Stimulated activated CD8-positive, alpha-beta memory T cell treated with anti-CD3 and anti-CD28 coated beads, Interleukin-7, amount 100 ng/mL, for 4 hours (primary cell): ENCODE data around the gene CEP295NL.
"Not testable (repeated sequence)": the region's sequence is repeated elsewhere in the genome, so short reads cannot be mapped to it uniquely, and the experiment has no call there.

Source experiments
- DNase-seq, 2 donors: peaks; one replicate each; pipeline ENCODE4 v3.0.0-alpha.2; 2020; ENCODE audit warnings: low read depth in 2 of 2

CEP295NL gene

GRCh38 chr17:78903101-78903779 is at the start of gene CEP295NL:
TSS of gene CEP295NL (minus strand) at chr17:78903201. CDS start at chr17:78901828, 1,373 bp downstream.
- no peak for DNase-seq

GRCh38 chr17:78952706-78953105 is 49.7 kb upstream of the CEP295NL start:
- DNase-seq, result no peak

- DNase-seq, result no peak
Measured at GRCh38 chr17:78951967-78952551, 49.1 kb upstream of the CEP295NL start.

GRCh38 chr17:78950870-78951269 is 47.9 kb upstream of the CEP295NL start:
- DNase-seq, result no peak

GRCh38 chr17:78947235-78948149 is 44.5 kb upstream of the CEP295NL start:
- no peak for DNase-seq

- DNase-seq, result no peak
Measured at GRCh38 chr17:78946631-78947030, 43.6 kb upstream of the CEP295NL start.

GRCh38 chr17:78946131-78946530 is 43.1 kb upstream of the CEP295NL start:
- DNase-seq, result no peak

DNA sequence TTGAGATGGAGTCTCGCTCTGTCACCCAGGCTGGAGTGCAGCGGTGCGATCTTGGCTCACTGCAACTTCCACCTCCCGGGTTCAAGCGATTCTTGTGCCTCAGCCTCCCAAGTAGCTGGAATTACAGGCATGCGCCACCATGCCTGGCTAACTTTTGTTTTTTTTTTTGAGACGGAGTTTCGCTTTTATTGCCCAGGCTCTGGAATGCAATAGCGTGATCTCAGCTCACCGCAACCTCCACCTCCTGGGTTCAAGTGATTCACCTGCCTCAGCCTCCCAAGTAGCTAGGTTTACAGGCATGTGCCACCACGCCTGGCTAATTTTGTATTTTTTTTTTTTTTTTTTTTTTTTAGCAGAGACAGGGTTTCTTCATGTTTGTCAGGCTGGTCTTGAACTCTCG is 42.5 kb upstream of the CEP295NL start:
- DNase-seq, result not testable (repeated sequence)

DNA sequence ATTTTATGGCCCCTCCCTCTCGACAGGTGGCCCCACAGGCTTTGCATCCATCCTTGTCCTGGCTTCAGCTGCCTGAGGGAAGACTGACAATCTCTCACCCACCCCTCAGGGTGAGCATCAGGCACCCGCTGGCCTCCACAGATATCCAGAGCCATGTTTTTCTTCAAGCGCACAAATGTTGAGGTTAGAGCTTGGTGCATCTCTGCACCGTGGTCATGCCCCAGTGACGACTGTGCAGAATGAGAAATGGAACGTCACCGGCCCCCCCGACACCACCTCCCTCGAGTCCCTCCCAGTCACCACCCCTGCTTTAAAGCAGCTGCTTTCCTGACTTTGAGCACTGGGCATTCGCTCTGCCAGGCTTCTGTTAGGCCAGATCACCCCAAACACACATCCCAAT is 42.0 kb upstream of the CEP295NL start:
- no peak for DNase-seq

- DNase-seq, result no peak
Measured at GRCh38 chr17:78944026-78944425, 41.0 kb upstream of the CEP295NL start.

DNA sequence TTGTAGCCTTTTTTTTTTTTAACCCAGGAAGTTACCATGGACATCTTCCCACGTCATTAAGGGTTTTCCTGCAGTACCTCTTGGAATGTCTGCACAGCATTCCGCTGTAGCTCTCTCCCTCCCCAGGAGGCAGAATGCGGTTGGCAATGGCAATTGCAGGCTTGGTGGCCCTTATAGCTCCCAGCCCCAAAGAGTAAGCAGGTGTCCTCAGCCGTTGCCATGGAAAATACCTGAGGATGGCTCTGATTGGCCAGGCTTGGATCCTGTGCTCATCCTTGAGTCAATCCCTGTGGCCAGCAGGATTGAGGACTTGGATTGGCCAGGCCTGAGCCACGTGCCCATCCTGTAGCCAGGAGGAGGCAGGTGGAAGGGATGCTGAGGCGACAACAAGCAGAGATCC is 37.7 kb upstream of the CEP295NL start:
- DNase-seq, result no peak

GRCh38 chr17:78940258-78940657 is 37.3 kb upstream of the CEP295NL start:
- no peak for DNase-seq

GRCh38 chr17:78939615-78940014 is 36.6 kb upstream of the CEP295NL start:
- DNase-seq, result no peak

GRCh38 chr17:78937561-78937960 is 34.6 kb upstream of the CEP295NL start:
- no peak for DNase-seq

DNA sequence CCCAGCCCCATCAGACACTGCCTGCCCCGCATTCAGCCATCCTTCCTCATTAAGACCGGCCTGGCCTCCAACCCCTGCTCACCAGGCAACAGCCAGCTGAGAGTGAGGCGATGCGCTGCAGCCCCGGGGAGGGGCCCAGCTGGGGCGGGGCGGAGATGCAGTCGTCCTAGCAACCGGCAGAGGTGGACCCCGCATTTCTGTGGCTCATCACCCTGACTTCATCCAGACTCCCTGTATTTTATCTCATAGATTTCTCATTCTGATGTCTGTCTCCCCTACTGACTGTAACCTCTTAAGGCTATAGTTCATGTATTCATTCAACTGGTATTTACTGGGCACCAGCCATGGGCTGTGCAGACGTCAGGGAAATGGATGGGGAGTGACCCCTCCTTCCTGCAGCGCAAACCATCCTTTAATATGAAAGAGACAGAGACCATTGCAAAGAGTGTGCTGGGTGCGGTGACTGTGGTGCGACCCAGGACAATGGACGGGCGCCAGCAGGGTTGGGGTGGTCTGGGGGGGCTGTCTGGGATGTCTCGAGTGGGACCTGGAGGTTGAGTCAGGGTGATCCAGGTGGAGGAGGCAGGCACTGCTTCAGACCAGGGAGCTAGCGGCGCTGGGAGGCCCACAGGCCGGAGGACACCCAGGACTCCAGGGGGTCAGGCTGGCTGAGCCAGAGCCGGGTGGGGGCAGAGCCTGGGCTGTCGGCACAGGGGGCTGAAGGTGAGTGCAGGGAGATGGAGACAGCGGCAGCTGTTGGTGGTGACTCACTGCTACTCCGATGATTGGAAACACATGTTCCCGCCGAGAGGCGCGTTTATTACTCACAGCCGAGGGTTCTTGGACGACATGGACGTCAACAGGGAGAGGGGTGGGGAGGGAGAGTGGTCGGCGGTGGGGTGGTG is 32.7 kb upstream of the CEP295NL start:
- no peak for DNase-seq

DNA sequence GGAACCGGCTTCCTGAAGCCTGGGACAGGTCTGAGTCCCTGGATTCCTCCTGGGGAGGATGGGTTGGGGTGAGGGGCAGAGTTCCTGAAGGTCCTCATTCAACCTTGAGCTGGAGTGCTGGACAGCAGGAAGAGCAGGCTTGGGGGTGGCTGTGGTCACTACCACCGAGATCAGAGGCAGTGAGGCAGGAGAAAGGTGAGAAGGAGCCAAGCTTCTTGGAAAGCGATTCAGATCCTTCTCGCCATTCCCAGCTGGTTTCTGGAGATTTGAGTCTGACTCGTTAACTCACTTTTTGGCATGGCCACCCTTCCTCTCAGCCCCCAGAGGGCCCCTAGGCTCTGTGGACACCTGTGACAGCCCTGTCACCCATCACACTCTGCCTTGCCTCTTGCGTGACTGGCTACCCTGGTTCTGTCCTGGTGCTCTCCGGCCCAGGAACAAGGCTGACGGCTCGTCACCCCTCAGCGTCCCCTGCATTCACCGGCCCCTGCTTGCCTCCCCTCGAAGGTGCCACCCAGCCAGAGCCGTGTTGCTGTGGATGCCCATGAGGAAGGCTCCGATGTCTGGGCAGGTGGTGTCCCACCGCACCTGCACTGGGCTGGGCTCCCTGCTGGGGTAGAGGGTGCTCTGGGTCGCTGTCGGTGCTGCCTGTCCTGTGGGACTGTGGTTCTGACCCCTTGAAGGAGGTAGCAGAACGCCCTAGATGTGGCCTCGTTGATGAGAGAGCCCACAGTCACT is 31.8 kb upstream of the CEP295NL start:
- DNase-seq, result no peak

GRCh38 chr17:78933959-78934568 is 31.1 kb upstream of the CEP295NL start:
- DNase-seq, result no peak

DNA sequence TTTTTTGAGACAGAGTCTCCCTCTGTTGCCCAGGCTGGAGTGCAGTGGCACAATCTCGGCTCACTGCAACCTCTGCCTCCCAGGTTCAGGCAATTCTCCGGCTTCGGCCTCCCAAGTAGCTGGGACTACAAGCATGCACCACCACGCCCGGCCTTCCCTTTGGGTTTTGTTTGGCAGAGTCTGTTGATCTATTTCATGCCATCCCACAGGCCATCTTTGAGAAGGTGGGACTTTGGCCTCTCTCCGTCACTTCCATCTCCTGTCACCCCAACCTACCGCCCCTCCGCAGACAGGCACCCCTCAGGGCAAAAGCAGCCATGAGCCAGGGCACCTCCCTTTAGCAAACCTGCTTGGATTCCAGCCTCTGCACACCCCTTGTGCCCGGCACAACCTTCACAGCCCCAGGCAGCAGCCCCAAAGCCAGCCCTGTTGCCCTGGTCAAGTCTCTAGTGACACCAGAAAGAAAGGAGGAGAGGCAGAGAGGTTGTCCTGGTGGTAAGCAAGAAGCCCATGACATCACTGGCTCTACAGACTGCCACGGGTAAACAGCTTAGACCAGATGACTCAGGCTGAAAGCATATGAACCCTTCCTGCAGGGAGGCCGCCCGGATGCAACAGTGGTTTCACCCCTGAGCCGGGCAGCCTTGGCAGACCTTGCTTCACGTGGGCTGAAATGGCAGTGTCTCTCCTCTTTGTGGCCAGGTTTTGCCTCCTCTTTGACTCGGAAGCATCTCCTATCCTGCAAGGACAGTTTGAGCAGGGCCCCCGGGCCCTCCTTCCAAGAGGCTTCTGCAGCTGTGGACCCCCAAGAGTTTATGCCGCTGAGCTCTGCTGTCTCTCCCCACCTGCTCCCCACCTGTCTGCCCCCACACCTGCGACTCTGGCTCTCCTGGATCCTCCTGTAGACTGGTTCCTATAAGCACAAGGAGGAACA is 30.3 kb upstream of the CEP295NL start:
- DNase-seq, result peak; percentile 4 to 27
